Neutrophil (primary cell): Measurements from ENCODE around the gene JPT2.

Experiments used
- H3K27ac ChIP-seq: fragments of 200-600 bp; sonication (generic); 2 replicates; pipeline ENCODE4 v1.5.1; 2016; ENCODE audit warnings: mild to moderate bottlenecking, moderate library complexity
- H3K27me3 ChIP-seq: fragments of 200-600 bp; sonication (generic); 2 replicates; pipeline ENCODE4 v1.6.0; 2016; ENCODE audit warnings: mild to moderate bottlenecking
- H3K36me3 ChIP-seq: fragments of 200-600 bp; sonication (generic); 2 replicates; pipeline ENCODE4 v1.5.1; 2017
- H3K4me1 ChIP-seq, 2 experiments: fragments of 200-600 bp in 1 of 2; sonication (generic) in 1 of 2; 1 replicate in 1 of 2; 2 replicates in 1 of 2; pipeline versions ENCODE4 v1.5.1 to v1.6.1; 2013 to 2016; ENCODE audit warnings: low read depth in 1 of 2, low read length in 1 of 2, mild to moderate bottlenecking in 1 of 2, moderate library complexity in 1 of 2; ENCODE audit not compliant: control insufficient read depth in 1 of 2, insufficient read depth in 1 of 2
- H3K4me3 ChIP-seq, 2 experiments: fragments of 200-600 bp in 1 of 2; sonication (generic) in 1 of 2; 1 replicate in 1 of 2; 2 replicates in 1 of 2; pipeline ENCODE4 v1.5.1; 2013 to 2016; ENCODE audit warnings: low read depth in 1 of 2, low read length in 1 of 2, mild to moderate bottlenecking in 1 of 2, moderate library complexity in 1 of 2
- H3K9me3 ChIP-seq: fragments of 200-600 bp; sonication (generic); 2 replicates; pipeline ENCODE4 v1.5.1; 2016
- CTCF ChIP-seq: fragments of 200-600 bp; sonication (generic); IDR thresholded peaks from 2 replicates; pipeline ENCODE4 v1.5.1; 2016; ENCODE audit warnings: antibody characterized with exemption

JPT2 gene

GRCh38 chr16:1749152-1750117 lies 71.4 kb downstream of the JPT2 start:
- Histone ChIP-seq H3K9me3 (no peaks in the 10 kb centered on the region), H3K4me3 (no peak overlapping the region), H3K27ac (no peak overlapping the region), H3K4me1 (no peaks in the 10 kb centered on the region), H3K27me3 (no peaks in the 10 kb centered on the region), H3K36me3 (peaks cover 88% of the 10 kb centered on the region)
- no peak for TF ChIP-seq CTCF
